Measurements from ENCODE around the gene RAB6A.

RAB6A gene

DNA sequence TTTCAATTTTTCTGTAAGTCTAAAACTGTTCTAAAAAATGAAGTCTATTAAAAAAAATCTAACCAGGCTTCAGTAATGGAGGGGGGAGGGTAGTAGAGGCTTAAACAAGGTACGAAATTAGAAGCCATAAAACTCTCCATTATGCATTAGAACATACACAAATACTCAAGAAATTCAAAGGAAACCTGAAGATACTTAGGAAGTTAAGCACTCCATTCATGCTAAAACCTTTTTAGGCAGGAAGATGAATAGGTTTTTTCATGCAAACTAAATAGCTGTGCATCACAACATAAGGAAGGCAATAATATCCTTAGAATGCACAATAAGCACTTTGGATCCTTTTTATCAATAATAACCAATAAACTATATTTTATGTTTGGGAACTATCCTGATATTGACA, 2.4 kb downstream of the RAB6A start:
- Histone ChIP-seq H3K4me3 (ENCODE audit: low read depth, low read length) (no peak overlapping the region), H3K9ac (ENCODE audit: low read length) (no peak overlapping the region), H3K79me2 (ENCODE audit: control insufficient read depth, insufficient read depth, low read length, poor library complexity) (peaks cover 22% of the 10 kb centered on the region), H3K79me1 (ENCODE audit: low read length) (peaks cover 15% of the 10 kb centered on the region), H3K4ac (ENCODE audit: low read depth, low read length) (no peak overlapping the region), H3K27ac (ENCODE audit: low read depth, low read length) (no peak overlapping the region), H3K36me3 (ENCODE audit: control insufficient read depth in 1 of 2, insufficient read depth in 2 of 2, low read length in 2 of 2) (peaks cover 0 to 6% of the 10 kb centered on the region in 2 experiments), H4K91ac (ENCODE audit: low read depth, low read length) (no peak overlapping the region), H2AK5ac (ENCODE audit: low read length) (no peak overlapping the region), H2AFZ (ENCODE audit: insufficient read depth, low read length, poor library complexity) (no peak overlapping the region), H2BK5ac (ENCODE audit: low read depth, low read length, poor library complexity) (no peak overlapping the region), H4K8ac (ENCODE audit: low read depth, low read length) (no peak overlapping the region), H3K27me3 (ENCODE audit: insufficient read depth, low read length) (no peaks in the 10 kb centered on the region), H4K12ac (ENCODE audit: low read depth, low read length) (no peak overlapping the region), H2BK12ac (ENCODE audit: low read length) (no peak overlapping the region), H3K4me1 (ENCODE audit: control insufficient read depth in 1 of 2, insufficient read depth in 2 of 2, low read length in 2 of 2) (peaks cover 0 to 1% of the 10 kb centered on the region in 2 experiments), H3K4me2 (ENCODE audit: low read length) (no peak overlapping the region), H3K18ac (ENCODE audit: low read length) (no peak overlapping the region), H2BK120ac (ENCODE audit: insufficient read depth, low read length, poor library complexity) (no peak overlapping the region), H3K9me3 (ENCODE audit: insufficient read depth, low read depth, low read length) (no peaks in the 10 kb centered on the region), H3K23ac (ENCODE audit: low read length) (no peak overlapping the region), H3K14ac (ENCODE audit: low read length) (no peak overlapping the region)
- no peak for DNase-seq
- WGBS (ENCODE audit: extremely low coverage, insufficient coverage, insufficient read length), result no CpG with 5 or more reads among the region's 1 CpG

DNA sequence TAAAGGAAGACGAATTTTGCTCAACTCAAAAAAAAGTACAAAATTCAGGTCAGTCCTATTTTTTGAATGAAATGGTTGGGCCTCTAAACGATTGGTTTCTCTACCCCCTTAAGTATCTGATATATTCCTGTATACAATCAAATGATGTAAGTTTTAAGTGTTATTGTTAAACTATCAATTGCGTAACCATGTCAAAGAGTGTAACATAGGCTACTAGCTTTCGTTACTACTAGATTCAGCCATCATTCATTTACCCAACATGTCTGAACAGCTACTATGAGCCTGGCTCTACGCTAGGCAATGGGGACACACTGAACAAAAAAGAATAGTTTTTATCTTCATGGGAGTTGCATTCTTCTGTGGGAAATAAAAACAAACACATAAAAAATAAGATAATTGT, 3.3 kb downstream of the RAB6A start:
- H3K18ac ChIP-seq (ENCODE audit: low read length), result no peak overlapping the region
- H3K79me2 ChIP-seq (ENCODE audit: control insufficient read depth, insufficient read depth, low read length, poor library complexity), result peaks cover 23% of the 10 kb centered on the region
- no peak overlapping the region for H4K8ac ChIP-seq (ENCODE audit: low read depth, low read length)
- peak in 1 of 2 donors; percentile 38 for DNase-seq
- H4K91ac ChIP-seq (ENCODE audit: low read depth, low read length), result no peak overlapping the region
- no peaks in the 10 kb centered on the region for H3K27me3 ChIP-seq (ENCODE audit: insufficient read depth, low read length)
- H2BK120ac ChIP-seq (ENCODE audit: insufficient read depth, low read length, poor library complexity), result no peak overlapping the region
- H3K9ac ChIP-seq (ENCODE audit: low read length), result no peak overlapping the region
- H2AFZ ChIP-seq (ENCODE audit: insufficient read depth, low read length, poor library complexity), result no peak overlapping the region
- peaks cover 5% of the 10 kb centered on the region in 2 experiments for H3K4me1 ChIP-seq (ENCODE audit: control insufficient read depth in 1 of 2, insufficient read depth in 2 of 2, low read length in 2 of 2)
- H3K36me3 ChIP-seq (ENCODE audit: control insufficient read depth in 1 of 2, insufficient read depth in 2 of 2, low read length in 2 of 2), result peaks cover 0 to 6% of the 10 kb centered on the region in 2 experiments
- H3K27ac ChIP-seq (ENCODE audit: low read depth, low read length), result no peak overlapping the region
- H2AK5ac ChIP-seq (ENCODE audit: low read length), result no peak overlapping the region
- no peak overlapping the region for H4K12ac ChIP-seq (ENCODE audit: low read depth, low read length)
- no peak overlapping the region for H3K4me3 ChIP-seq (ENCODE audit: low read depth, low read length)
- H3K79me1 ChIP-seq (ENCODE audit: low read length), result peaks cover 17% of the 10 kb centered on the region
- WGBS (ENCODE audit: extremely low coverage, insufficient coverage, insufficient read length), result no CpG with 5 or more reads among the region's 5 CpGs
- no peak overlapping the region for H3K14ac ChIP-seq (ENCODE audit: low read length)
- H3K4ac ChIP-seq (ENCODE audit: low read depth, low read length), result peak overlapping the region; percentile 81
- no peak overlapping the region for H3K4me2 ChIP-seq (ENCODE audit: low read length)
- no peaks in the 10 kb centered on the region for H3K9me3 ChIP-seq (ENCODE audit: insufficient read depth, low read depth, low read length)
- no peak overlapping the region for H3K23ac ChIP-seq (ENCODE audit: low read length)
- no peak overlapping the region for H2BK12ac ChIP-seq (ENCODE audit: low read length)
- H2BK5ac ChIP-seq (ENCODE audit: low read depth, low read length, poor library complexity), result no peak overlapping the region

DNA sequence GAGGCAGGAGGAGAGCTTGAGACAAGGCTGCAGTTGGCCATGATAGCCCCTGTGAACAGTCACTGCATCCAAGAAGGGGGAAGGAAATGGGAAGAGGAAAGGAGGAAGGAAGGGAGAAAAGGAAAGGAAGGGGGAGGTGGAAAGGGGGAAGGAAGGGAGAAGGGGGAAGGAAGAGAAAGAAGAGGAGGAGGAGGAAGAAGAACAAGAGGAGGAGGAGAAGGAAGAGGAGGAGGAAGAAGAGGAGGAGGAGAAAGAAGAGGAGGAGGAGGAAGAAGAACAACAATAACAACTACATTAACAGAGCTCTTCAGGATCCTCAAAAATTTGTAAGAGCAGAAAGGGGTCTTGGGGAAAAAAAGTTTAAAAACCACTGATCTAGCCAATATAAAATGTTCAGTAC, 5.2 kb downstream of the RAB6A start:
- Histone ChIP-seq H3K79me2 (ENCODE audit: control insufficient read depth, insufficient read depth, low read length, poor library complexity) (peaks cover 26% of the 10 kb centered on the region), H2AFZ (ENCODE audit: insufficient read depth, low read length, poor library complexity) (no peak overlapping the region), H2BK5ac (ENCODE audit: low read depth, low read length, poor library complexity) (no peak overlapping the region), H3K4ac (ENCODE audit: low read depth, low read length) (peak overlapping the region; percentile 56), H3K23ac (ENCODE audit: low read length) (no peak overlapping the region), H3K14ac (ENCODE audit: low read length) (no peak overlapping the region), H3K18ac (ENCODE audit: low read length) (no peak overlapping the region), H3K4me2 (ENCODE audit: low read length) (no peak overlapping the region), H3K79me1 (ENCODE audit: low read length) (peaks cover 12% of the 10 kb centered on the region), H4K8ac (ENCODE audit: low read depth, low read length) (no peak overlapping the region), H3K36me3 (ENCODE audit: control insufficient read depth in 1 of 2, insufficient read depth in 2 of 2, low read length in 2 of 2) (peaks cover 0 to 6% of the 10 kb centered on the region in 2 experiments), H3K9me3 (ENCODE audit: insufficient read depth, low read depth, low read length) (no peaks in the 10 kb centered on the region), H4K91ac (ENCODE audit: low read depth, low read length) (no peak overlapping the region), H3K27me3 (ENCODE audit: insufficient read depth, low read length) (no peaks in the 10 kb centered on the region), H2BK12ac (ENCODE audit: low read length) (no peak overlapping the region), H3K4me3 (ENCODE audit: low read depth, low read length) (no peak overlapping the region), H3K9ac (ENCODE audit: low read length) (no peak overlapping the region), H2BK120ac (ENCODE audit: insufficient read depth, low read length, poor library complexity) (no peak overlapping the region), H3K27ac (ENCODE audit: low read depth, low read length) (no peak overlapping the region), H3K4me1 (ENCODE audit: control insufficient read depth in 1 of 2, insufficient read depth in 2 of 2, low read length in 2 of 2) (peaks cover 5 to 9% of the 10 kb centered on the region in 2 experiments), H4K12ac (ENCODE audit: low read depth, low read length) (no peak overlapping the region), H2AK5ac (ENCODE audit: low read length) (no peak overlapping the region)
- no peak for DNase-seq

DNA sequence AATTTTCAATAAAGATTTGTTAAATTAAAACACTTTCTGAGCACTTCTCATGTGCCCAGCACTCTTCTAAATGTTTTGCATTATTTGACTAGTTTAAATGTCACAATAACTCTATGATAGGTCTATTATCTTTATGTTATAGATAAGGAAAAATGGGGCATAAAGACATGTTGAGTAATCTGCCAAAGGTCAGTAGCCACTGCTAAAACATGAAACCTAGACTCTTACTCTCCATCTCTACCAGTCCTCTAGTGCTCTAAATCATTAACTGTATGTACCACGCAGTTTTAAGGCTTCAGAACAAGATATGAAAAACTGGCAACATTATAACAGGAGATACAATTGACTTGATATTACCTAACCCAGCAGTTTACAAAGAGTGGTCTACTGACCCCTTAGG, 6.9 kb downstream of the RAB6A start:
- Histone ChIP-seq H2BK120ac (ENCODE audit: insufficient read depth, low read length, poor library complexity) (no peak overlapping the region), H3K9me3 (ENCODE audit: insufficient read depth, low read depth, low read length) (no peaks in the 10 kb centered on the region), H2AK5ac (ENCODE audit: low read length) (no peak overlapping the region), H4K8ac (ENCODE audit: low read depth, low read length) (no peak overlapping the region), H2AFZ (ENCODE audit: insufficient read depth, low read length, poor library complexity) (no peak overlapping the region), H3K4me3 (ENCODE audit: low read depth, low read length) (no peak overlapping the region), H4K91ac (ENCODE audit: low read depth, low read length) (no peak overlapping the region), H3K79me1 (ENCODE audit: low read length) (peaks cover 2% of the 10 kb centered on the region), H3K14ac (ENCODE audit: low read length) (no peak overlapping the region), H3K79me2 (ENCODE audit: control insufficient read depth, insufficient read depth, low read length, poor library complexity) (peaks cover 24% of the 10 kb centered on the region), H3K4me2 (ENCODE audit: low read length) (no peak overlapping the region), H4K12ac (ENCODE audit: low read depth, low read length) (no peak overlapping the region), H2BK5ac (ENCODE audit: low read depth, low read length, poor library complexity) (no peak overlapping the region), H3K27me3 (ENCODE audit: insufficient read depth, low read length) (no peaks in the 10 kb centered on the region), H3K18ac (ENCODE audit: low read length) (no peak overlapping the region), H3K23ac (ENCODE audit: low read length) (no peak overlapping the region), H3K4me1 (ENCODE audit: control insufficient read depth in 1 of 2, insufficient read depth in 2 of 2, low read length in 2 of 2) (peaks cover 5 to 12% of the 10 kb centered on the region in 2 experiments), H3K36me3 (ENCODE audit: control insufficient read depth in 1 of 2, insufficient read depth in 2 of 2, low read length in 2 of 2) (peaks cover 0 to 6% of the 10 kb centered on the region in 2 experiments), H2BK12ac (ENCODE audit: low read length) (no peak overlapping the region), H3K4ac (ENCODE audit: low read depth, low read length) (peak overlapping the region; percentile 21), H3K27ac (ENCODE audit: low read depth, low read length) (no peak overlapping the region), H3K9ac (ENCODE audit: low read length) (no peak overlapping the region)
- no CpG with 5 or more reads among the region's 1 CpG for WGBS (ENCODE audit: extremely low coverage, insufficient coverage, insufficient read length)
- DNase-seq, result peak in 1 of 2 donors; percentile 66
